Gastrocnemius medialis (tissue), 4 donors: ENCODE results near the gene MED28. TPM values are rescaled to one million over a fixed set of nuclear protein-coding genes. Genes with fewer than 3 reads are reported as not detected.

Experiments used
- ATAC-seq, 2 donors: fragments of 150-250 bp; one replicate each; pipeline ENCODE4 v1.9.1; 2016
- DNase-seq, 2 donors: peaks; one replicate each; pipeline ENCODE4 v3.0.0-alpha.2; 2019
- H3K27ac ChIP-seq, 4 donors: fragments of 200-600 bp; sonication (generic); 1 replicate in 1 of 4; 2 replicates in 3 of 4; pipeline ENCODE4 v1.5.1; 2016 to 2018; ENCODE audit warnings: mild to moderate bottlenecking in 2 of 4, moderate library complexity in 1 of 4
- H3K27me3 ChIP-seq, 3 donors: fragments of 200-600 bp; sonication (generic) in 2 of 3; 1 replicate in 1 of 3; 2 replicates in 2 of 3; pipeline versions ENCODE4 v1.5.1 to v1.6.0; 2016 to 2019; ENCODE audit warnings: mild to moderate bottlenecking in 1 of 3, moderate library complexity in 1 of 3
- H3K36me3 ChIP-seq, 2 donors: fragments of 200-600 bp; sonication (generic) in 1 of 2; one replicate each; pipeline ENCODE4 v1.5.1; 2017 to 2018
- H3K4me1 ChIP-seq, 2 donors: fragments of 200-600 bp; sonication (generic) in 1 of 2; one replicate each; pipeline ENCODE4 v1.5.1; 2016 to 2017; ENCODE audit warnings: mild to moderate bottlenecking in 2 of 2
- H3K4me3 ChIP-seq, 4 donors: fragments of 200-600 bp; sonication (generic) in 3 of 4; 1 replicate in 1 of 4; 2 replicates in 3 of 4; pipeline ENCODE4 v1.5.1; 2016 to 2019; ENCODE audit warnings: mild to moderate bottlenecking in 2 of 4
- H3K9me3 ChIP-seq, 3 donors: fragments of 200-600 bp; sonication (generic) in 2 of 3; 1 replicate in 1 of 3; 2 replicates in 2 of 3; pipeline ENCODE4 v1.5.1; 2016 to 2019
- POLR2A ChIP-seq, 2 donors: fragments of 450-650 bp; IDR thresholded peaks; one replicate each; pipeline ENCODE4 v1.6.1; 2017; ENCODE audit warnings: antibody characterized with exemption in 2 of 2, mild to moderate bottlenecking in 2 of 2, moderate library complexity in 2 of 2
- in situ Hi-C, 4 donors: fragments of 200-750 bp; cut with MboI; loops; one replicate each; pipeline versions ENCODE4 v1.15.0 to v1.8.0; 2017; ENCODE audit warnings: low sequenced_read_pairs in 4 of 4
- intact Hi-C: fragments of 100-400 bp; cut with DNase I; formaldehyde crosslinking; loops from one replicate; pipeline ENCODE4 v1.15.1; 2023; ENCODE audit warnings: low total_unique reads
- total RNA-seq, 4 donors: library from RNA; depleted of rRNA; stranded (reverse); fragments of >200 nt; gene quantifications; one replicate each; pipeline versions ENCODE4 v1.1.0 to v1.2.3, GENCODE V29; 2016
- TF ChIP-seq, protein P1 (sequence below), 5 experiments: fragments of 450-650 bp in 3 of 5; fragments of 200-600 bp in 2 of 5; sonication (generic) in 2 of 5; IDR thresholded peaks in 4 of 5; conservative IDR thresholded peaks in 1 of 5; 1 replicate in 4 of 5; 2 replicates in 1 of 5; pipeline ENCODE4 v1.5.1; 2016 to 2019; ENCODE audit warnings: antibody characterized with exemption in 5 of 5, mild to moderate bottlenecking in 3 of 5, moderate library complexity in 3 of 5

MED28 gene
- total RNA-seq, 4 donors from 2014 or later: 4.5 to 20.0 (median 17.5) TPM

DNA sequence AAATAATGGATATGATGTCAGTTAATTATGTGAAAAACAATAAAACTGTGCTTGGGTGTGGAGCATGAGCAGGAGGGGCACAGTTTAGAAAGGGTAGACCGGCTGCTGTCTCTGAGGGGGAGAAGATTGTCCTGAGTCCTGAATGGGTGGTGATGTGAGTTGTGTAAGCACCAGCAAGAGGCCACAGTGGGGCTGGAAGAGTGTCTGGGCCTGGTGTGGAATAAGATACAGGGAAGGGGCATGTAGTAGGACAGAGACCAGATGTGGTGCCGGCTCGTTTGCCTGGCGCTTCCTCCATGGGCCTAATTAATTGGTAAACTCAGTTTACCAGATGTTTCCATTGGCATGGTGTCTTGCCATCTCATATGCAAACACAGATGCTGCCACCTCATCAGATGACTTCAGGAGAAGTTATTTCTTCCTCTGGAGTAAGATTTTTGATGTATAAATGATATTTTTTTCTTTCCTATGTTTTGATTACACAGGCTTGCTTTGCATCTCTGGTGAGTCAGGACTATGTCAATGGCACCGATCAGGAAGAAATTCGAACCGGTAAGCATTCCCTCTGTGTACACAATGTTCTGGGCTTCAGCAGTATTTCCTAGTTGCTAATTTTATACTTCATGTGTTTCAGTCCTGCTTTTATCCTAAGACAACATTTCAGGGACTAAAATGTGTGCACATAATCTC lies 5.1 kb downstream of the MED28 start:
- Histone ChIP-seq H3K36me3 (peaks cover 0 to 64% of the 10 kb centered on the region in 2 donors), H3K27ac (peak overlapping the region; percentile 91 to 98 (median 97)), H3K4me3 (peak overlapping the region in 3 of 4 donors; percentile 32 to 36 (median 32)), H3K27me3 (no peaks in the 10 kb centered on the region), H3K4me1 (peaks cover 77 to 89% of the 10 kb centered on the region in 2 donors), H3K9me3 (no peaks in the 10 kb centered on the region)
- intact Hi-C loops: no loop called here
- ATAC-seq (peak; percentile 92 to 94), DNase-seq (peak; percentile 64 to 76)
- TF ChIP-seq POLR2A (IDR thresholded peaks at IDR 0.05): peak in 1 of 2 donors; percentile 42
- TF ChIP-seq, protein P1, sequence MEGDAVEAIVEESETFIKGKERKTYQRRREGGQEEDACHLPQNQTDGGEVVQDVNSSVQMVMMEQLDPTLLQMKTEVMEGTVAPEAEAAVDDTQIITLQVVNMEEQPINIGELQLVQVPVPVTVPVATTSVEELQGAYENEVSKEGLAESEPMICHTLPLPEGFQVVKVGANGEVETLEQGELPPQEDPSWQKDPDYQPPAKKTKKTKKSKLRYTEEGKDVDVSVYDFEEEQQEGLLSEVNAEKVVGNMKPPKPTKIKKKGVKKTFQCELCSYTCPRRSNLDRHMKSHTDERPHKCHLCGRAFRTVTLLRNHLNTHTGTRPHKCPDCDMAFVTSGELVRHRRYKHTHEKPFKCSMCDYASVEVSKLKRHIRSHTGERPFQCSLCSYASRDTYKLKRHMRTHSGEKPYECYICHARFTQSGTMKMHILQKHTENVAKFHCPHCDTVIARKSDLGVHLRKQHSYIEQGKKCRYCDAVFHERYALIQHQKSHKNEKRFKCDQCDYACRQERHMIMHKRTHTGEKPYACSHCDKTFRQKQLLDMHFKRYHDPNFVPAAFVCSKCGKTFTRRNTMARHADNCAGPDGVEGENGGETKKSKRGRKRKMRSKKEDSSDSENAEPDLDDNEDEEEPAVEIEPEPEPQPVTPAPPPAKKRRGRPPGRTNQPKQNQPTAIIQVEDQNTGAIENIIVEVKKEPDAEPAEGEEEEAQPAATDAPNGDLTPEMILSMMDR (IDR thresholded peaks at IDR 0.05 in 4 of 5, conservative IDR thresholded peaks at IDR 0.05 in 1 of 5): no peak
- in situ Hi-C loops: loop anchor here in 1 of 4 donors (10.0 kb wide), 1 partner anchor 185 kb away; no protein-coding TSS in a partner anchor

DNA sequence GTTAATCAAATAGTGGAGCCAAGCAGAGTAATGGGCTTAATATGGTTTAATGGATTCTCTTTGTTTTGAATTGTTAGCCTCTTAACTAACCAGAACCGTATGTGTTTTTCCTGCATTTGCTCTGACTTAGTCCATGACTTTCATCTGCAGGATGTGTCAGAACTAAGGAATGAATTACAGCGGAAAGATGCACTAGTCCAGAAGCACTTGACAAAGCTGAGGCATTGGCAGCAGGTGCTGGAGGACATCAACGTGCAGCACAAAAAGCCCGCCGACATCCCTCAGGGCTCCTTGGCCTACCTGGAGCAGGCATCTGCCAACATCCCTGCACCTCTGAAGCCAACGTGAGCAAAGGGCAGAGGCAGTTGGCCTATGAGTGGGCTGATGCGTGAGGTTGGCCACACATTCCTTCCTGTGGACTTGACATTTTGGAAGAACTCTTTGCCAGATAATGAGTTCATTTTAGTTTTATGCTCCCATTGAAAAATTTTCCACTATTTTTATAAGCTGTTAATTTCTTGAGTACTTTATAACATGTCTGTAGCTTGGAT lies 9.1 kb downstream of the MED28 start:
- ATAC-seq: peak in 1 of 2 donors; percentile 28

DNA sequence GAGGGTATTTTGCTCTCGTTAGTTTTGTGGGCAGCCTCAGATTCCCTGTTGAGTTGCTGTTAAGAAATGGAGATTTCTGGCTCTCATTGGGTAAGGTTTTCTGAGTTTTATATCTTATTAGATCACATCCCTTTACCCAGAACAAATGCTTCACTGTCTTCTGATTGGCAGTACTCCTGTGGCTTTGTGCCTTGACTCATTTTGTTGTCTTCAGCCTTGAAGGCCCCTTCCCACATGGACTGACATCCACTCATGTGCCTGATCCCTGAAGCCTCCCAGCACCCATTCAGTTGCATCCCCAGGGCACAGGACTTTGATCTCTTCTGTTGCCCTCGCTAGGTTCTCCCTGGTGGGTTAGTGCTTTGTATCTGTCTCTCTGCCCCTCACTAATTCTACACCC lies 10.4 kb downstream of the MED28 start:
- peak overlapping the region; percentile 91 to 98 (median 97) for H3K27ac ChIP-seq
- DNase-seq (no peak), ATAC-seq (no peak)
- H3K4me3 ChIP-seq: no peak overlapping the region
- peaks cover 69 to 72% of the 10 kb centered on the region in 2 donors for H3K4me1 ChIP-seq
- TF ChIP-seq POLR2A (IDR thresholded peaks at IDR 0.05): no peak
- TF ChIP-seq, protein P1 (IDR thresholded peaks at IDR 0.05 in 4 of 5, conservative IDR thresholded peaks at IDR 0.05 in 1 of 5): no peak
- intact Hi-C loops: no loop called here
- H3K36me3 ChIP-seq: peaks cover 0 to 98% of the 10 kb centered on the region in 2 donors
- no peaks in the 10 kb centered on the region for H3K27me3 ChIP-seq
- H3K9me3 ChIP-seq: no peaks in the 10 kb centered on the region
- in situ Hi-C loops: no loop called here

More for the DNA sequence above, 9.1 kb downstream of the MED28 start:
- Histone ChIP-seq H3K36me3 (peaks cover 0 to 85% of the 10 kb centered on the region in 2 donors), H3K27me3 (no peaks in the 10 kb centered on the region), H3K27ac (peak overlapping the region; percentile 91 to 98 (median 97)), H3K4me1 (peaks cover 72 to 81% of the 10 kb centered on the region in 2 donors), H3K4me3 (no peak overlapping the region), H3K9me3 (no peaks in the 10 kb centered on the region)
- TF ChIP-seq, protein P1 (IDR thresholded peaks at IDR 0.05 in 4 of 5, conservative IDR thresholded peaks at IDR 0.05 in 1 of 5): no peak
- no peak for TF ChIP-seq POLR2A (IDR thresholded peaks at IDR 0.05)
- intact Hi-C loops: no loop called here
- peak in 1 of 2 donors; percentile 59 for DNase-seq
- in situ Hi-C loops: no loop called here

DNA sequence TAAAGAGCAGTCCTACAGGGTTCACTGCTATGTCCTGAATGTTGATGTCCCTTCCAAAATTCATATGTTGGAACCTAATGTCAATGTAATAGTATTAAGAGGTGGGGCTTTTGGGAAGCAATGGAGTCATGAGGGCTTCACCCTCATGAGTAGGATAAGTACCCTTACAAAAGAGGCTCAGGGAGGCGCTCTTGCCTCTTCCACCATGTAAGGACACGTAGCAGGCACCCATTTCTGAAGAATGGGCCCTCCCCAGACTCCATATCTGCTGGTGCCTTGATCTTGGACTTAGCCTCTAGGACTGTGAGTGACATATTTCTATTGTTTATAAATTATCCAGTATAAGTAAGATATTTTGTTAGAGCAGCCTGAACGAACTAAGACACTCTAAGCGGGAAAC lies 15.8 kb downstream of the MED28 start:
- peaks cover 18 to 30% of the 10 kb centered on the region in 2 donors for H3K4me1 ChIP-seq
- no peaks in the 10 kb centered on the region for H3K9me3 ChIP-seq
- no peak for TF ChIP-seq POLR2A (IDR thresholded peaks at IDR 0.05)
- TF ChIP-seq, protein P1 (IDR thresholded peaks at IDR 0.05 in 4 of 5, conservative IDR thresholded peaks at IDR 0.05 in 1 of 5): no peak
- in situ Hi-C loops (loop anchor here in 2 of 4 donors (10.0 kb wide), 2 partner anchors 75 to 85 kb away; no protein-coding TSS in a partner anchor), intact Hi-C loops (no loop called here)
- H3K36me3 ChIP-seq: peaks cover 0 to 97% of the 10 kb centered on the region in 2 donors
- DNase-seq (no peak), ATAC-seq (no peak)
- peak overlapping the region in 2 of 4 donors; percentile 39 to 53 for H3K27ac ChIP-seq
- H3K27me3 ChIP-seq: no peaks in the 10 kb centered on the region
- no peak overlapping the region for H3K4me3 ChIP-seq
